ENCODE measurements around the gene NAA15.
"Not testable (repeated sequence)": the region's sequence is repeated elsewhere in the genome, so short reads cannot be mapped to it uniquely, and the experiment has no call there.

Gene NAA15

DNA sequence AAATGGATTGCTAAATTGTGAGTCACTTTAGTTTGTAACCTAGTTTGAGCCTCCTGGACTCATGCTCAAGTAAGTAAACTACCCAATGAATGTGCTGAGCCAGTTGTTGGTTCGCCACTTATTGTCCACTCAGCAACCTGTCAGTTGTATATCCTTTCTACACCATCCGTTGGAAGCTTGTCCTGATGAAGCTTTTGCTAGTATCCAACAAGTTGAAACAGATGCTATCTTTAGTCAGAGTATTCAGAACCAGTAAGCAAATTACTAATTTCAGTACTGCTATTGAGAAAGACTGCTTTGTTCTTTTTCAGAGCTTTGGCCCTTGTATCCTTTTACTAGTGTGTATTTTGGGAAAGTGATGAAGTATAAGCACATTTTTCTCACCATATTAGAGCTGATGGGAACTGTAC, 4.3 kb upstream of the NAA15 start:
- DNase-seq (ENCODE audit: low read depth), result no peak

DNA sequence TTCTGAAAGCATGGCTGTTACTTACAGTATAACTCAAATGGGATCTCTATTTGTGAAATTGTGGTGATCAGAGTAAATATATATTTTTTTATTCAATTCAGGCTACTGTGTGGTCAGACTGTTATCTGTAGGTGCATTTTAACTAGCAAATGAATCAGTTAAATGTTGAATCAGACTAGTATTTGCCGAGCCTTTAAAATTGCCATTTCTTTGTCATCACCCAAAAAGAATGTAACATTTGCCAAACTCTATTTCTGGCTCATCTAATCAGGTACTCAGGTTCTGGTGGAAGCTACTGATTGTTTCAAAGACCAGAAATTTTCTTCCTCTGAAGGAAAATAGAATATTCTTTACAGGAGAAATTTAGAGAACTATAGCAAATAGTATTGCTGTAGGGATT, 1.8 kb upstream of the NAA15 start:
- no peak for DNase-seq (ENCODE audit: low read depth)

DNA sequence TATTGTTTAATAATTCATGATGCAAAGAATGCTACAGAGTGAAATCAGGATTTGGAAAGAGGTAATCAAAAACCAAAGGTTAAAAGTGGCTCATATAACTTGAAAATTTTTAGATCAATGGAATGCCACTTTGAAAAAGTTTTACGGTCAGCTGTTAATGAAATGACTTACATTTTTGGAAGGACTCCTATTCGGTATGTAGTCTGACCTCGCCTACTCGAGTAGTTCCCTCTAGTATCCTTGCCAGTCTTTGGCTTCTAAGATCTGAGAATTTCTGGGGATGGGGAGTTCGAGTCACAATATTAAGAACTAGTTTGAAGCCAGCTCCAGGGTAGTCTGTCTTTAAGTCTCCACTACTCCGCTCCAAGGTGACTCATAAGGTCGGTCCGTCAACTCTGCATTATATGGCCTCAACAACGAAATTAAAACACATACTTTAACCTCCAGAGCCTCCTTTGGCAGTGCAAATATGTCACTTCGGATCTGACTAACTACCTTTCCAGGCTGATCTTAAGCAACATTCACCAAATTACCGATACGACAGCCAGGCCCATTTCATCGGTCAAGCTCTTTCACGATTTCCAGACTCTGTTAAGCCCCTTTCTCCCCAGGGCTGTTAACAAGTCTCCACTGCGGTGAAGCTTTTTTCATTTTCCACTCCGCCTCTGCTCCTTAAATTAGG, 733 bp upstream of the NAA15 start:
- no peak for DNase-seq (ENCODE audit: low read depth)

DNA sequence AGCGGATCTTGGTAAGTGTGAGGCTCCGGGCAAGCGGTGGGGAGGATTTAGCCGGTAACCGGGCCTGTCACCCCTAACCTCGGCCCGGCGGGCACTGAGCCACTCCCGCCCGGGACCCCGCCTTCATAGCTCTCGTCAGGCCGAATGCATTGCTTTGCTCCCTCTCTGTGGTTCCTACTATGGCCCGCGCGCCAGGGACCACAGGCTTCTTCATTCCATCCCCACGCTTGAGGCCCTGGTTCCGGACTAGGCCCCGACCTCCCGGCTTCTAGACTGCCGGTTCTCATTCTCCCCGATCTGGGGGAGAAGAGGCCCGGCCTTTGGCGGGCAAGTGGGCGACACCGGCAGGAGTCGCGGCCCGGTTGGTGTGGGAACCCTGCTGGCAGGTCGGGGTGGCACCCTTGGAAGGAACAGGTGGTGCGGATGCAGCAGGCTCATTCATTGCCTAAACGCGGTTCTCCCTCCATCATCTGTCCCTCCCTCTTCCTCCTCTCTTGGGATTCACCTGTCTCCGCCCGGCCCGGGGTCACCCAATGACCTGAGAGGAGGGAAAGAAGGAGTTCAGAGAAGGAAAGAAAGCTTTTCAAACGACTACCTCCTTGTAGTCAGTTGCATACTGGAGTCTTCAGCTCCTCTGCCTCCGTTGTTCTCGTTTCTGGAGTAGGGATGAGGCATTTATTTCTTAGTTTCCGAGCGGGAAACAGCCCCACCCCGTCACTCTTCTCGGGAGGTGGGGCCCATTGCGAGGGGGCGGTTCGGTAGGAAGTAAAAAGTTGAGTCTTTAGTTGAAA, 711 bp downstream of the NAA15 start, which contains the start of gene NDUFC1:
NDUFC1 (minus strand) TSS at position 657 of the 791 bp plus-strand sequence. CDS start 6,679 bp downstream, outside the sequence.
- DNase-seq (ENCODE audit: low read depth), result peak; percentile 52

DNA sequence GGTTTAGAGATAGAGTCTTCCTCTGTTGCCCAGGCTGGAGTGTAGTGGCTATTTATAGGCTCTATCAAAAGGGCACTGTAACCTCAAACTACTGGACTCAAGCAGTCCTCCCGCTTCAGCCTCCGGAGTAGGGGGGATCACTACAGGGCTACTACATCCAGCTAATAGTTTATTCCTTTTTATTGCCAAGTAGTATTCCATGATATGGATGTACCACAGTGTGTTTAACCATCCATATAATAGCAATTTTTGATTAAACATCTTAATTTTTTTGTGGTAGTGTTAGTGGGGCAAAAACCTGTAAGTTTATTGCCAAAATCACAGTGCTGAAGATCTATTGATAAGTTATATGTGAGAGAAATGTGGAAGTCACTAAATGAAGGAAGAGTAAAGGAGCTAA, 3.6 kb downstream of the NAA15 start:
- DNase-seq (ENCODE audit: low read depth), result no peak

DNA sequence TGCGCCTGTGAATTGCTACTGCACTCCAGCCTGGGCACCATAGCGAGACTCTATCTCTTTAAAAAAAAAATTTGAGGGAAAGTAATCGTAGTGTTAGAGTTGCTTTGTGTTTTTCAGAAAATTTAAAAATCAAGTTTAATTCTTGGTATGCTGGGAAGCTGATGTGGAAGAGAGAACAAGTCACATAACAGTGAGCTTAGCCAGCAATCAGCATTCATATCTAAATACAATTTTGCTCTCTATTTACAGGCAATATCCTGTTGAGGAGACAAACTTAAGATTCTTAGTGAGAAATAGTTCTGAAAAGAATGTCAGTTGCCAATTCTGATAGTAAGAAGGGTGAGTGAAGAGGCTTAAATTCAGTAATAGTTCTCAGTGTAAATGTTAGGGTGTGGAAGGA, 10.6 kb downstream of the NAA15 start:
- DNase-seq (ENCODE audit: low read depth), result no peak

DNA sequence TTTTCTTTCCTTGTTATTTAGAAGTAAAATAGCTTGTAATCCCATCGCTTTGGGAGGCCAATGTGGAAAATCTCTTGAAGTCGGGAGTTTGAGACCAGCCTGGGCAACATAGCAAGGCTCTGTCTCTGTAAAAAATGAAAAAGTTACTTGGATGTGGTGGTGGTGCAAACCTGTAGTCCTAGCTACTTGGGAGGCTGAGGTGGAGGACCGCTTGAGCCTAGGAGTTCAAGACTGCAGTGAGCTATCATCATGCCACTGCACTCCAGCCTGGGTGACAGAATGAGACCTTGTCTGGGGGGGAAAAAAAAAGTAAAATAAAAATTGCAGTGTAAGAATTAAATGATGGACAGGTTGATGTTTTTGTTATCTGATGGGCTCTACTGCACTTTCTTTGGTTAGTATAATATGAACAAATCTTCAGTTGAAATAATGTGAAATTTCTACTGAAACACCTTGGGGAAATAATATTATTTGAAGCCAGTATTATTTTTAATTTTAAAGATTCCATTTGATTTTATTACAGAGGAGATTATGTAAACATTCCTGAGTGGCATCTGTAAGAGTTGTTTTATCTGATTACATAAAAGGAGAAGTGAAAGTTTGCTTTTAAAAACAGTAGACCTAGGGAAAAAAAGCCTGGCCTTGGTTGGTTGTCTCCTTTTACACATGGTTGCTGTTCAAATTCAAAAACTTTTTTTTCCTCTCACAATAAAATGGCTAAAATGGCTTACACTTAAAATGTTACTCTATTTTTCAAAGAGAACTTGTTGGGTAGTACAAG, 11.4 kb downstream of the NAA15 start:
- no peak for DNase-seq (ENCODE audit: low read depth)

DNA sequence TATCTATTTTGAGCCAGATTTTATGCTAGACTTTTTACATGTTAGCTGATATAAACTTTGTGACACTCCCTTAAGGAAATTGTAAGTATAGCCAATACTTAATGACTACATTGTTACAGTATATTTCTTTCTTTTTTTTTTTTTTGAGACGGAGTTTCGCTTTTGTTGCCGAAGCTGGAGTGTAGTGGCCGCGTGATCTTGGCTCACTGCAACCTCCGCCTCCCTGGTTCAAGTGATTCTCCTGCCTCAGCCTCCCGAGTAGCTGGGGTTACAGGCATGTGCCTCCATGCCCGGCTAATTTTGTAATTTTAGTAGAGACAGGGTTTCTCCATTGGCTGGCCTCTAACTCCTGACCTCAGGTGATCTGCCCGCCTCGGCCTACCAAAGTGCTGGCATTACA, 12.1 kb downstream of the NAA15 start:
- not testable (repeated sequence) for DNase-seq (ENCODE audit: low read depth)

DNA sequence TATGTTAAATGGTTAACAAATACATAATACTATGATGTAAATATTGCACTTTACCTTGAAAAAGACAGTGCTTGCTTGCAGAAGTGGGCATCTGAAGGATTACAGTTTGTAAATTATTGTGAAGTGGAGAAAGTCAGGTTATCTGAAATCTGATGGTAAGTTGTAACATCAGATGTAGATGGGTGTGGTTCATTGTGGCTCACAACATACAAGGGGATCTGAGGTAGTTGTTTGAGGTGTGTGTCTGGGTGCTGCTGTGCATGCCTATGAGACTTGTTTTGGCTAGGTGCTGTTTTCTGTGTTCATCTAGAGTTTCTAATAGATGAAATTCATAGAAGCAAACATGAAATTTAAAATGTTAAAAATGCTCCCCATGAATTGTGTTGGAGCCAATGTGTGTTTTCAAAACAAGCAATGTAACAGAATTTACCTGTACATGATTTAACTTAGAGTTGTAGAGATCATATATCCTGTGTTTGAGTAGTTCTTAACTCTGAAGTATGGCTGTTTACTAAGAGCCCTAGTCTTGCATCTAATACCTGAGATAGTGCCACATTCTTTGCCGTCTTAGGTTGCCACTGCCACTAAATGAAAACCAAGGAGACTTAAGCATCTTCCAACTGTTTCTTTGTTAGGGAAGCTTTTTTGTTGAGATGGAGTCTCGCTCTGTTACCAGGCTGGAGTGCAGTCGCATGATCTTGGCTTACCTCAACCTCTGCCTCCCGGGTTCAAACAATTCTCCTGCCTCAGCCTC, 12.9 kb downstream of the NAA15 start:
- DNase-seq (ENCODE audit: low read depth), result no peak

DNA sequence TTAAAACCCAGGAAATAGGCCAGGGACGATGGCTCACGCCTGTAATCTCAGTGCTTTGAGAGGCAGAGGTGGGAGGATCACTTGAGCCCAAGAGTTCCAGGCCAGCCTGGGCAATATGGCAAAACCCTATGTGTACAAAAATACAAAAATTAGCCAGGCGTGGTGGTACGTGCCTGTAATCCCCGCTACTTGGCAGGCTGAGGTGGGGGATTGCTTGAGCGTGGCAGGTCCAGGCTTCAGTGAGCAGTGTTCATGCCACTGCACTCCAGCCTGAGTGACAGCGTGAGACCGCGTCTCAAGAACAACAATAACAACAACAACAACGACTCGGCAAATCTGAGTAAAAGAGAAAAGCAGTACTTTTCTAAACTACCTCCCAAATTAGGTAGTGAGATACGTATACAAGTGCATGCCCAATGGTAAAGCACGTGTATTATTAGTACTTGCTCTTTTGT, 13.9 kb downstream of the NAA15 start:
- no peak for DNase-seq (ENCODE audit: low read depth)

DNA sequence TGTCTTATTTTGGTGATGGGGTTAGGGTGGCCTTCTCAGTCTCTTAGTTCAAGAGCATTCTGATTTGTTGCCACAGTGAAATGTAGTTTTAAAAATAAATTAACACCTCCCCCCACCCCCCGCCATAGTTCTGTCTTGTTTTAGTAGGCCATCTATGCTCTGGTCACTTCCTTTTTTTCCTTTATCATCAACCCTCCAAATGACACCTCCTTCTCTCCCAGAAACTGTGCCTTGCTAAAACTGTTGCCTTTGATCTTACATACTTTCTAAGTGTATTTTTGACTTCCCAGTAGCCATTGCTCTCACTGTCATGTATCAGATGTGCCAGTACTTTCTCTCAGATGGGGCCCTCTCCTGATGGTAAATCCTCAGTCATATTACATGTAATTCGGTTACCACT, 15.4 kb downstream of the NAA15 start:
- no peak for DNase-seq (ENCODE audit: low read depth)

DNA sequence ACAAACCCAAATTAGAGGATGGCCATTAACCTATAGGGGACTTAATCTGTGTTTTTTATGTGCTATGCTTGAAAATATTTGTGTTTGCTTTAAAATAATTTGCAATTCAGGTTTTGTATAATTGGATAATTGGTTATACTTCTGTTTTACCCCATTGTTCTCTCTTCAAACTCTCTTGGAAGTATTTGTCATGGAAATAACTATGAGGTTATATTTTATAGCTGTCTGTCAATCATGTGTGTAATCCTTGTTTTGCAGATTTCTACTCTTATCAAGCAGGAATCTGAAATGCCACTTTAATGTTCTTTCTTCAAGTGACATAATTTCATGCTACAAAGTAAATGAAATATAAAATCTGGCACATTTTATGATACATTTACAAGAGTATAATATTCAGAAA, 16.3 kb downstream of the NAA15 start:
- DNase-seq (ENCODE audit: low read depth), result no peak

DNA sequence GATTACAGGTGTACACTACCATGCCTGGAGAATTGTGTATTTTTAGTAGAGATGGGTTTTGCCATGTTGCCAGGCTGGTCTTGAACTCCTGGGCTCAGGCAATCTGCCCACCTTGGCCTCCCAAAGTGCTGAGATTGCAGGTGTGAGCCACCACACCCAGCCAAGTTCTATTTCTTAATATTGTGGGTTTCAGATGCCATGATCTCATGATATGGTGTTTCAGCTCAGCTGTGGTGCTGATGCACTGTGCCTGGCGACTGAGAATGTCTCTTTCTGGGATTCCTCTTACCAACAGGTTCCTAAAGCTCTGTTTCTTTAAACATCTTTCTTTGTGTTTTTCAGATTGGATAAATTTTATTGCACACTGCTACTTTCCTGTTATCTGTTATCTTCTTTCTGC, 18.3 kb downstream of the NAA15 start:
- DNase-seq (ENCODE audit: low read depth), result no peak

DNA sequence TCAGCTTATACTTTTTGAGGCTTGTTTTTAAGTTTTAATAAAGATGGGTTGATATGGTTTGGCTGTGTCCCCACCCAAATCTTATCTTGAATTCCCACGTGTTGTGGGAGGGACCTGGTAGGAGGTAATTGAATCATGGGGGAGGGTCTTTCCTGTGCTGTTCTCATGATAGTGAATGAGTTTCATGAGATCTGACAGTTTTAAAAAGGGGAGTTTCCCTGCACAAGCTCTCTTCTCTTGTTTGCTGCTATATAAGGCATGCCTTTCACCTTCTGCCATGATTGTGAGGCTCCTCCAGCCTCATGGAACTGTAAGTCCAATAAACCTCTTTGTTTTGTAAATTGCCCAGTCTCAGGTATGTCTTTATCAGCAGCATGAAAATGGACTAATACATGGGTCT, 20.8 kb downstream of the NAA15 start:
- DNase-seq (ENCODE audit: low read depth), result not testable (repeated sequence)

DNA sequence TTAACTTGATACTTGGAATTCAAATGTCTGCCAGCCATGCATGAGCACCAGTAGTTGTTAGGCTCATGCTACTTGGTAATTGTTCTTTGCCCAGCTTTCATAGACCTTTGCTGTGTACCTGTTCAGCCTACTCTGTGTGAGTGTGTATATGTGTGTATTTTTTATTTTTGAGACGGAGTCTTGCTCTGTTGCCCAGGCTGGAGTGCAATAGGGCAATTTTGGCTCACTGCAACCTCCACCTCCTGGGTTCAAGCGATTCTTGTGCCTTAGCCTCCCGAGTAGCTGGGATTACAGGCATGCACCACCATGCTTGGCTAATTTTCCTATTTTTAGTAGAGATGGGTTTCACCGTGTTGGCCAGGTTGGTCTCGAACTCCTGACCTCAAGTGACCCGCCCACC, 21.2 kb downstream of the NAA15 start:
- DNase-seq (ENCODE audit: low read depth), result not testable (repeated sequence)

DNA sequence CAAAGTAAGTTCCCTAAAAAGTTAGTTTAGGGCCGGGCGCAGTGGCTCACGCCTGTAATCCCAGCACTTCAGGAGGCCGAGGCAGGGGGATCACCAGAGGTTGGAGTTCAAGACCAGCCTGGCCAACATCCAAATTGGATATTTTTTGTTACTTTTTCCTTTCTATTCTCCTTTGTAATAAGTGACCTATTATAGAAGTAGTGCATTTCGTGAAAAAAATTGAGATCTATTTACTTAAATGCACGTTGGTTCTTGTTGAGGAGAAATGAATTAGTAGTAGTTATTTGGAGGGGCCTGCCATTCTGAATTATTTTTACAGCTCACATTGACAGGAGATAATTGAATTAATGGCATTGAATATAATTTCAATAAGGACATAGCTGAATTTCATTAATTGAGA, 23.3 kb downstream of the NAA15 start:
- no peak for DNase-seq (ENCODE audit: low read depth)

DNA sequence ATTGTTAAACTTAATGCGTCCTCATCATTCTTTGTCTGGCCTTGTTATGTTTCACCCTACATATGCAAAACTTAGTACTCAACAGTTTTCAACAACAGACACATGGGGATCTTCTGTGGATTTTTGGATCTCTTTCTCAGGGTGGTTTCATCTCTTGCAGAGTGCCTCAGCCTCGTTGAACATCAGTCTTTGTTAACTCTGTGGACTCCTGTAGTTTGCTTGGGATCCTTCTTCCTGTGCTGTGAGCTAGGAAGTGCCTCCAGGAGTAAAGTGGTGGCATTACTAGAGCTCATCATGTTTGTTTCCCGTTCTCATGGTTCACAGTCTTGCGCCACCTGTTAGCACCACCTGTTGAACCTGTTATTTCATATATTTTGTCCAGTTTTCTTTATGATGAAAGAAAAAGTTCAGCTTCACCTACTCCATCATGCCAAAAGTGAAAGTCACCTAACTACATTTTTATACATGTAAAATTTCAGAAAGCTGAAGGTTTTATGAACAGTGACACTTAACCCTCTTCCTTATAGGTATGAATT, 28.4 kb downstream of the NAA15 start:
- DNase-seq (ENCODE audit: low read depth), result no peak

DNA sequence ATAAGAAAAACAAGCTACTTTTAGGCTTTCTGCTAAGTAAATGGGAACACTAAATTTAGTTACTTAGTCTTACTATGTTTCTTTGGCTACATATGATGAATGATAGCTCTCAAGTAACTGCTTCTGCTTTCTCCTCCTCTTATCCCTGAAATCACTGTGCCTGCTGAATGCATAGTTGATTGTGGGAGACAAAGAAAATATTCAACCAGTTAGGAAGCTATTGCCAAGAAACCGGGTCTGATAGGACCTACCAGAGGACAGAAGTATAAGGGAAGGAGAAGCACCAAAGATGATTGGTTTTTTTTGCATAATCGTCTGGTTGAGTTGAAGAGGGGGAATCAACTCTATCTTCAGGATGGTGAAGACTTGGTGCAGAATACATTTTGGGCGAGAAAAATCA, 29.0 kb downstream of the NAA15 start:
- no peak for DNase-seq (ENCODE audit: low read depth)

DNA sequence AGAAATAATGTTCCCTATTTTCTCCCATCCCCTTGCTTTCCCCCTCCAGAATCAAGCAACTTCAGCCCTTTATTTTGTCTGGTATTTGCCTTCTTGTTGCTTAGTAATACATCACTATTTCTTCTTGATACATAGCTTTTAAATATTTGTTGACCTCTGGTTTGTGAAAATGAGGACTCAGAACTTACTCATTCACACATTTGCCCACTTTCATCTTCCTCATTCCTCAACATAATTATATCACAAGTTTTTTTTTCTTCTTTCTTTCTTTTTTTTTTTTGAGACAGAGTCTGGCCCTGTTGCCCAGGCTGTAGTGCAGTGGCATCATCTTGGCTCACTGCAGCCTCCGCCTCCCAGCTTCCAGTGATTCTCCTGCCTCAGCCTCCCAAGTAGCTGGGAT, 29.9 kb downstream of the NAA15 start:
- no peak for DNase-seq (ENCODE audit: low read depth)

DNA sequence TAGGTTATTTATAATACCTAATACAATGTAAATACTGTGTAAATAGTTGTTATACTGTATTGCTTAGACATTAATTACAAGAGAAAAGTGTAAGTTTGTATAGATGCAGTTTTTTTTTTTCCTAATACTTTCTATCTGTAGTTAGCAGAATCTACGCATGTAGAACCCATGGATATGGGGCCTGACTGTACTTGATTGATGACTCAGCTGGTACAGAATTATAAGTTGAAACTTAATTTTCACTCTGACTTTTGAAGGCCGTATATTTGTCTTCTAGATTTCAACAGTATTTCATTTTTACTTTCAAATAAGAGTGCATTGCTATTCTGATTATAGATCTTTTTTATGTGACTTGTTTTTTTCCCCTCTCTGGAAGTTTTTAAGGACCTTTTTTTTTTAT, 31.7 kb downstream of the NAA15 start:
- DNase-seq (ENCODE audit: low read depth), result no peak

DNA sequence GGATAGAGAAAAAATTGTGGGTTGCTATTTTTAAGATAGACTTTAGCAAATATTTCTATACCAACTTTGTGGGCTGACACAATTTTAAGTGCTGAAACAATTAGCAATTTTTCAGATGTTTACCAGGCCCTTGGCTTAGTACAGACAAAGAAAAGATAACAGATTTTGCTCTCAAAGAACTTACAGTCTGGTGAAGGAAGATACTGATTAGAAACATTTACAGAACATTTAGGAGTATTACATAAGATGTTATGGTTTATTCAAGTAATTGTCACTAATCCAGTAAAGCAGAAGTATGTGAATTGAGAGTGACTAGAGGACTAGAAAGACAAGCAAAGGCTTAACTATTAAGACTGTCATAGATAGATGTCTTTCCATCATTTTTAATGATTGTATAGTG, 36.3 kb downstream of the NAA15 start:
- no peak for DNase-seq (ENCODE audit: low read depth)

DNA sequence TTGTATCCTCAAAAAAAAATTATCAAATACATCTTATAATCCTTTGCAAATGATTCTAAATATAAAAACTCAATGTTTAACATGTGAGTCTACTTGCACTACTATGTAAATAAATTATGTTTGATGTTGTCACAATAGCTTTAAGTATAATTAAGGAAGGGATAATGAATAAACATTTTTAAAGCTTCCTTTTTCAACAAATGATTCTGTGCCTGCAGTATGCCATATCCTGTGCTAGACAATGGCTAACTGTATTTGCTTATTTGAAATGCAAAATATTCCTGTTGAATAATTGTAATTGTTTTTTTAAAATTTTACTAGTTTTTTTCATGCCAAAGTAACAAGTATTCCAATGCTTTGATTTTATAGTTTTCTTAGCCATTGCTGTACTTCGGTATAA, 60.0 kb downstream of the NAA15 start:
- no peak for DNase-seq (ENCODE audit: low read depth)

Measured in T follicular helper cell (primary cell).